ENCODE measurements around the gene PTPRG.

The PTPRG gene

GRCh38 chr3:61937477-61937876 lies 376.1 kb downstream of the PTPRG start:
- no peak for DNase-seq

DNA sequence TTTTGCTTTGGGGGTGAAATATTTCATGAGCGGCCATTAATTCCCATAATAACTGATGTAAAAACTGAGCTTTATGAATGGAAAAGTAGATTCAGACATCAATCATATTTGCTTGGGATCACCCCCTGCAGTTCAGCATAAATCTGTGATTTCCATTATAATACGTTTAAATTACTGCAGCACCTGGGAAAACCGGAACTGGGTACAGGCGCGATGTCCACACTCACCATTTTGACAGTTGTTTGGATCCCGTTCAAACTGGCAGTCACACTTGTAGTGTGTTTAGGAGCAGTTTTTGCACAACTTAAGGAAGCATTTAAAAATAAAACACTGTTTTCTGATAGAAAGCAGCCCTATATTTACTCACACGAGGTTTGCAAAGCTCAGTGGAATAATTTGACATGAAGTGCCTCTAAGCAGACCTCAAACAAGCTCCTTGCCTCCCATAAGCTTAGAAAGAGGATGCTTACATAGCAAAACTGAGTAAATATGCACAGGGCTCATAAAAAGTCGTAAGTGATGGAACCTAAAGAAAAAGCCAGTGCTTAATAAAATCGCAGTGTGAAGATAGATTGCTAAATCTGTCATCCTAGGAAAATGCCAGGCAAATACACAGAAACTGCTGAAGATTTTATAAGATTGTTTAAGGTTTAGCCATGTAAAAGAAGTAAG lies 377.6 kb downstream of the PTPRG start:
- DNase-seq, result no peak

DNA sequence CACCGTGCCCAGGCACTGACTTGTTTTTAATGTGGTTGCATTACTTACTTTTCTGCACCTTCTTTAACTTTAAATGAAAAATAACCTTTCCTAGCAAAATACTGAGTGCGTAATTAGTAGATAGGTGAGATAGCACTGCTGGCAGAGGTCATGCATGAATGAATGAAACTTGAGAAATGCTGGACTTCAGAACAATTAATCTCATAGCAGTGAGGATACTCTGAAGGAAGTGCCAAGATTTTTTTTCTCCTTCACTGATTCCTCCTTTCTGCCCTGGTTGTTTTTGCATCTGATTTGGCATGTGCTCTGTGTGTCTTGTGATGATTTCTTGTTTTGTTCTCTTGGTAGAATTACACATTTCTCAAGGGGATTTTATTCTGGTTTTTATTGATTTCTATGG lies 378.9 kb downstream of the PTPRG start:
- no peak for DNase-seq

GRCh38 chr3:61943975-61944374 lies 382.6 kb downstream of the PTPRG start:
- no peak for DNase-seq

DNA sequence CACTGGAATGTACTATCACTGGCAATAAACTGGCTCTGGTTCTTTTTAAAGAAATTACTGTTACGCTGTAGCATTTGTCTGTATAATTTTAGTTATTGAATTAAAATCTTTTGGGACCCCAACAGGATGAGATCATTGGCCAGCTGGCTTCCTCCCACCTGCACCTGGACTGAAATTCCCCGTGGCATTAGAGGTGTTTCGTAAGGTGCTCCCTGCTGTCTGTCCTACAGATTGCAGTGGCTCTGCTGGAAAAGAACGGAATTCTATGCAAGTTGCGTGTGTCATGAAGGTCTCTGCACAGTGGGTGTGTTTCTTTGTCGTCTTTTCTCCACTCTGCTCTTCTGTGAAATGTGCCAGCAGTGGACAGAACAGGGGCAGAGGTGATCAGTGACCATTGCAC lies 383.4 kb downstream of the PTPRG start:
- no peak for DNase-seq

GRCh38 chr3:61945657-61946056 lies 384.3 kb downstream of the PTPRG start:
- DNase-seq, result no peak

DNA sequence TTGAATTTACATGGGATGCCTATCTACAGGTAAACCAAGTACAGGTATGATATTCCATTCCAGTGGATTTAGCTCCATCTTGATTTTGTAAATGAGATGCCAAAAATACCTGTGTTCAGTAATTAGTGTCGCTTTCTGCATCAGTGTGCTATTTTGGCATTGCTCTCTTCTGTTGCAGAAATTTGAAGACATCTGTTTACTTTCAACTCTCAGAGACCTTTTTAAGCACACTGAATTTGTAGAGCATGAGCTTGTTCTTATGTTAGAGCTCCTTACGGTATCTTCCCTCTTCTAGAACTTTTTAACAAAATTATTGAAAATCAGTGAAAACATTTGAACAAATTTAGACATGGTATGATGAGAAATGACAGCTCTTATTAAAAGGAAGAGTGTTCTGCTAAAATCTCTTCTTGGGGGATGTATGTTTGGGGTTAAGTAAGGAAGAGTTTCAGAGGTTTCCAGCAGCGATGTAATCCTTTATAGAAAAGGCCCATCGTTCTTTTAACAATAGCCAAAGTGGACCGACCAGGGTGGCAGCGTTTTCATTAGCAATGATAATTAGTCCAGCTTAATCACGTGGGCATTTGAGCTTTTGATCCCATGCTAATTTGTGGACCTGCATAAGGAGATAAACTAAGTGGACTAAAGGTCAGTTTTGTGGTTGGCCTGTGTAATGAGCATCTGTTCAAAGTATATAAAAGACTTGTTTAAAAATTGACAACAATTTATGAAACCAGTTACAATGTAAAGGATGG lies 385.4 kb downstream of the PTPRG start:
- DNase-seq, result no peak

DNA sequence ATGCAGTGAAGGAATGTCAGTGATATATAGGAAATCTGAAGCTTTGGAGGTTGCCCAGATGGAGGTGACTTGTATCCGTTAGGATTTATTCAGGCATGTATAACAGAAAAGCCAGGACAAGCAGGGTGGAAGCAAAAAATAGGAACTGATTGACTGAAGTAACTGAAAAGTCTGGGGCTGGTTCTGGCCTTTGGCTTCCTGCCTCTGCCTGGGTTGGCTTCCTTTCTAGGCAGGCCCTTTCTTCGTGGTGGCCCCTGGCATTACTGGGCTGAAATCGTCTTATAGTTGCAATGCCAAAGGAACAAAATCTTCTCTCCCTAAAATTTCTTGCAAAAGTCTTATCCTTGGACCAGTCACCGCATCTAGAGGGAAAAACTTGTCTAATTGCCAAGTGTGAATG lies 386.1 kb downstream of the PTPRG start:
- DNase-seq, result no peak

DNA sequence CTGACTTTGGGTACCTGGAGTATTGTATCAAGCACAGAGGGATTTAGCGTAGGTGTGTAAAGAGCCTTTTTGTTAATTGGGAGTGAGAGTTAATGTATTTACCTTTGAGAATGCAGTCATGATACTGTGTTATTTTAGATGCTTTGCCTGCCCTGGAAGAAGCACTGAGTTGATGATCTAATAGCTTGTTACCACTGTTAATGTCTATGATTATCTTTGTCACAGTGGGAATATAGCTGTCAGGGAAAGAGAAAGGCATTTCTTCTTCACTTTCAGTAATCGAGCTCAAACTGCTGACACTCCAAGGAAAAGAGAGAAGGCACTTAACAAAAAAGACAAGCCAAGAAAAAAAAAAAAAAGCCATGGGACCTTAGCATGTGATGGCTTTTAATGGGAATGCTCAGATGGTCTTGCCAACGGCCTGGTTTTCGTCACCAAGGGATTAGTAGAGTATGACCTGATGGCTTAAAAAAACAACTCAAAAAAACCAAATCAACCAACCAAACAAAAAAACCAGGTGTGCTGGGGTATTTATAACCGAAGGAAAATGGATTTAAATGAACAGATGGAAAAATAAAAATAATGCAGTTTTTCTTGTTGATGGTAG lies 387.4 kb downstream of the PTPRG start:
- DNase-seq, result no peak

DNA sequence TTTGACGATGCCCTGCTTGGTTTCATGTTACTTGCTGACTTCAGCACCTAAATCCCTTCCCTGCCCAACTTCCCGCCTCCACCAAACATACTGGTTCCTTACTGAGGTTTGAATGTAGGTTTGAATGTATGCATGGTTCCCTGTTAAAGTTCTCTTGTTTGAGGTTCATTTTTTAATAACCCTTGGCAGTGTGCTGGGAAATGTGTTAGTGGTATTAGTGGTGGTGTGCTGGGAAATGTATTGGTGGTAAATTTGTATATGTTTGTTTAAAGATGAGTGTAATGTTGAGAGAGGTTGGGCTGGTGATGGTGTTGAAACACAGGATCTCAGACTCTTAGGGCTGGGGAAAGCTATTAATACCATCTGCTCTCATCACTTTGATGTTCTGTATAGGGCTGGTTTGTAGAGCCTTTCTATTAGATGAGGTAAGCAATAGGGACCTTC lies 392.7 kb downstream of the PTPRG start:
- DNase-seq, result no peak

DNA sequence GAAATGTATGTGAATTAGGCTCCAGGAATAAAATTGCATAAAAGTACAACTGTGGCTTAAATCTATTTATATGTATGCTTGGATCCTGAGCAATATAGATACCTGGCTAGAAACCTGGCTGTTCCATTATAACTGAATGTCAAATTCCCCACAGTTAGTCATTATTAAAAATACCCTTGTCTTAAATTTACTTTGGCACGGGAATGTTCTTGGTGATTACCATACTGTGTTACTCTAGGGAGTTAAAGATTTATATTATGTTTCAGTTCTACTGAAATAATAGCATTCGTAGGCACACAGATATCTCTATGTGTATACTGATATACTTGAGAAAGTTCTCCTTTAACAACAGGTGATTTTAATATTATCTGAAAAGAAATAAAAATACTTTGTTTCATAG lies 394.1 kb downstream of the PTPRG start:
- DNase-seq, result no peak

- no peak for DNase-seq
Observed at GRCh38 chr3:61956236-61956635, 394.9 kb downstream of the PTPRG start.

DNA sequence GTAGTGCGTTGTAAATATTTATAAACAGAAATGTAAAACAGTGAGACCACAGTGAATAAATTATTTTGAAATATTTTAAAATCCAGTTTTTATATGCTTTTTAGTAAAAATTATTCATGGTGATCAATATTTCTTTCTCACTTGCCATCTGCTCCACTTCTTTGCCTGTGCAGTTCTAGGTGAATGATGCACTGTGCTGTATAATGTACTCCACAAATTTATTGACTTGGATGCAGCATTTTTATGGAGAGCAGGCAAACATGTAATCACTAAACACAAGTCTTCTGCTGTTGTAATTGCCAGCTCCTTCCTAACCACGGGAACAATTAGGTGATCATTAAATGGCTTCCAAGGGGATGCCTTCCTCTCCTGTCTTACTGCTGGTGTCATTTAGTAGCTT lies 395.9 kb downstream of the PTPRG start:
- DNase-seq, result no peak

- DNase-seq, result no peak
Observed at GRCh38 chr3:61960976-61961375, 399.6 kb downstream of the PTPRG start.

GRCh38 chr3:61961900-61962299 lies 400.5 kb downstream of the PTPRG start:
- DNase-seq, result no peak

- DNase-seq, result no peak
Observed at GRCh38 chr3:61964566-61964965, 403.2 kb downstream of the PTPRG start.

DNA sequence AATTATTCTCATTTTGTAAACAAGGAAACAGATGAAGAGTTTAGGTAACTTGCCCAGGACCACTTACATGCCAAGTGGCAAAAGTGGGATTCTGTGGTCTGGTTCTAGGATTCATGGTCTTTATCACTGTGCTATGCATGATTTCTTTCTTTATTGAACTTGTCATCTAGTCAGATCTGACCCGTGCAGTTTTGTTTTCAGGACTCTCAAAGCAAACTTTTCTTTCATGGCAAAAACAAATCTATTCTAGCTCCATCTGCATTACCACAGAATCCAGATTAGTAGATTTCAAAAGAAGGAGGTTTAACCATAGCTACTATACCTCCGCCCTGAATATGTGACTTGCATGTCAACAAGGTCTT lies 404.4 kb downstream of the PTPRG start:
- DNase-seq, result no peak

GRCh38 chr3:61966200-61966599 lies 404.8 kb downstream of the PTPRG start:
- DNase-seq, result no peak

GRCh38 chr3:61967019-61967418 lies 405.6 kb downstream of the PTPRG start:
- no peak for DNase-seq

GRCh38 chr3:61967937-61968336 lies 406.6 kb downstream of the PTPRG start:
- no peak for DNase-seq

DNA sequence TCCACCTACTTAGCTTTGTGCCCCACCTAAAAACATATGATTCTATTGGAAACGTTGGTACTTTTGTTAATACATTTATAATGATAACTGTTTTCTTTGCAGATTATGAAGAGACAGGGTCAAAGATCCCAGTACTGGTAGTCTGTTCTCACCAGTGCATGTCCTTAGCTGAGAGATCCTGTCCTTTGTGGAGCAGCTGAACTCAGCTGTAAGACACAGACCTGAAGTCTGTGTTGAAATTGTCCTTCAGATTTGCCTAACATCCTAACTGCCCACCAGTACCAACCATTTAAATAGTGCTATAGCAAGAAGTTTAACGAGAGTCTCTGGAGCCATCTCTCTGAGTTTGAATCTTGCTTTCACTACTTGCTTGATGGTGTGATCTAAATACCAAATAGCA lies 413.3 kb downstream of the PTPRG start:
- no peak for DNase-seq

- DNase-seq, result no peak
Observed at GRCh38 chr3:61975199-61975598, 413.8 kb downstream of the PTPRG start.

DNA sequence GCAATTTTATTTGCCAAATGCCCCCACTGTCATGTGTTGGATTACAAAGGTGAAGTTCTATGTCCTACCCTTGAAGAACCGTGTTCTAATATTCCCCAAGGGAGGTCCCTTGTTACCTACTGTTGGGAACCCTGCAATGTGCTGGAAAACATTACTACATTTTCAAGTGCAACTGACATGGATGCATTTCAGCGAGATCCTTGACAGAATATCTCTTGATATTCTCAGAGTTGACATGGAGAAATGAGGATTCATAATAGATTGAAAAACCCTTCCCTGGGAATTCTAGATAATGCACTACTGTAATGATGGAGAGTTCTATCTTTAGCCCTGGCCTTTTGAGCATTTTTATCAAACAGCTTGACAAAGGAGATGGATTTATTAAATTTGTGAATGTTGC lies 414.6 kb downstream of the PTPRG start:
- DNase-seq, result no peak

Data from GF-D8 (cell line).